ENCODE measurements around the gene POLL.

GRCh38 chr10:101612872-101613271 lies 24.8 kb upstream of the POLL start:
- TF ChIP-seq CTCF (IDR thresholded peaks at IDR 0.05; ENCODE audit: poor library complexity) = no peak
- no peak for TF ChIP-seq EZH2 (IDR thresholded peaks at IDR 0.05; ENCODE audit: borderline replicate concordance)
- TF ChIP-seq EZH2phosphoT487 (IDR thresholded peaks at IDR 0.05; ENCODE audit: low read depth, severe bottlenecking, unreplicated experiment) = no peak

All from hepatocyte (in vitro differentiated cells).